ENCODE results near the gene RIMS4. TPM values are rescaled to one million over a fixed set of nuclear protein-coding genes. Genes with fewer than 3 reads are reported as not detected.

Gene RIMS4
- total RNA-seq, 1 donor from 2014 or later = 6.3 TPM

DNA sequence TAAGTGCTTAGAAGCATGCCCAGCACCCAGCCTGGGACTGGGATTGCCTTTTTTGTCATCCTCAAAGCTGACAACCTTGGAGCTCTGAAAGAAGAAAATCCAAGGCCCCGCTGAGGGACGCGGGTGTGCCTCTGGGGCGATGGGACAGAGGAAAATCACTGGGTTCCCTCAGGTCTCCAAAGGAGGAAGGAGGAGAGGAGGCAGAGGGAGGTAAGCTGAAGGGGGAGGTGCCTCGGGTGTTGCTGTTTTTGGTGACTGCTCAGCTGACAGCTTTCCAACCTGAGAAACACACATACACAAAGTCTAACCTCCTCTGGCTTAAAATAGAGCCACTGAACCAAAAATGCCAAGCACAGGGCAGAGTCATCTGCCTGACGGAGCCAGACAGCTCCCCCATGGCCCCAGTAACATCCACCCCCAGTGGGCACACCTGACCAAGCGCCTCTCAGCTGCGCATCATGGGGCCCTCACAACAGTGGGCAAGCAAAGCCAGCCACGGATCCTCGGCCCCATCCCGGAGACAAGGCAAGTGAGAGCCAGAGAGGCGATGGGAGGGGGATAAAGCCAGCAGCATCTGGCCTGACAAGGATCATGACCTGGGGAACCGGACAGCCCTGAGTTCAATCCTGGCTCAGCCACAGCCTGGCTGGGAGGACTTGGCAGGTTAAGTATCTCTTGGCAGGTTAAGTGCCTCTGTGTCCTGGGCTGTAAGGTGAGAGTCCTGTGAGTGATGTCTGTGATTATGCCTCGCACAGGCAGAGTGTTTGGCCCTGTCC, 67.9 kb downstream of the RIMS4 start:
- Mint-ChIP-seq H3K27ac (no peak overlapping the region), H3K4me1 (ENCODE audit: low read depth) (peaks cover 11% of the 10 kb centered on the region), H3K36me3 (ENCODE audit: insufficient read depth) (no peaks in the 10 kb centered on the region), H3K27me3 (peaks cover 54% of the 10 kb centered on the region), H3K4me3 (ENCODE audit: low read depth) (no peak overlapping the region), H3K9me3 (ENCODE audit: low read depth) (no peaks in the 10 kb centered on the region)
- TF ChIP-seq, protein P1, sequence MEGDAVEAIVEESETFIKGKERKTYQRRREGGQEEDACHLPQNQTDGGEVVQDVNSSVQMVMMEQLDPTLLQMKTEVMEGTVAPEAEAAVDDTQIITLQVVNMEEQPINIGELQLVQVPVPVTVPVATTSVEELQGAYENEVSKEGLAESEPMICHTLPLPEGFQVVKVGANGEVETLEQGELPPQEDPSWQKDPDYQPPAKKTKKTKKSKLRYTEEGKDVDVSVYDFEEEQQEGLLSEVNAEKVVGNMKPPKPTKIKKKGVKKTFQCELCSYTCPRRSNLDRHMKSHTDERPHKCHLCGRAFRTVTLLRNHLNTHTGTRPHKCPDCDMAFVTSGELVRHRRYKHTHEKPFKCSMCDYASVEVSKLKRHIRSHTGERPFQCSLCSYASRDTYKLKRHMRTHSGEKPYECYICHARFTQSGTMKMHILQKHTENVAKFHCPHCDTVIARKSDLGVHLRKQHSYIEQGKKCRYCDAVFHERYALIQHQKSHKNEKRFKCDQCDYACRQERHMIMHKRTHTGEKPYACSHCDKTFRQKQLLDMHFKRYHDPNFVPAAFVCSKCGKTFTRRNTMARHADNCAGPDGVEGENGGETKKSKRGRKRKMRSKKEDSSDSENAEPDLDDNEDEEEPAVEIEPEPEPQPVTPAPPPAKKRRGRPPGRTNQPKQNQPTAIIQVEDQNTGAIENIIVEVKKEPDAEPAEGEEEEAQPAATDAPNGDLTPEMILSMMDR (IDR thresholded peaks at IDR 0.05; ENCODE audit: unreplicated experiment) = no peak
- no peak for DNase-seq (ENCODE audit: low spot score, unreplicated experiment)

DNA sequence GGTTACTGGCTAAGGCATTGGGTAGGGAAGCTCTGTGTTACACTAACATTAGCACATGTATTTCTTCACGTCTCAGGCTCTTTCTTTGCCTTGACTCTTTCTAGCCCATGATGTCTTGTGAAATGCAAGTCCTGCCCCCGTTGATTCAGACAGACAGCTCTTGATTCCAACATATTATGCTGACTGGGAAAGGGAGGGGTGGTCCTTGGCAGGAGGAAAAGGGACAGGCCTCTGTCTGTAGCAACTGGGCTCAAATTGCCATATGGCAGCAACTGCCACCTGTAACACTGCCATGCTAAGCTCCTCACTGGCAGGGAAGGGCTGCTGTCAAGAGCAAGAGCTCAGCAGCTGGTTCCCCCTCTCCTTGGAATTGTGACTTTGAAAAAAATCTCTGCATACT, 70.4 kb downstream of the RIMS4 start:
- peaks cover 9% of the 10 kb centered on the region for H3K9me3 Mint-ChIP-seq (ENCODE audit: low read depth)
- H3K36me3 Mint-ChIP-seq (ENCODE audit: insufficient read depth) = peaks cover 1% of the 10 kb centered on the region
- peaks cover 36% of the 10 kb centered on the region for H3K27me3 Mint-ChIP-seq

DNA sequence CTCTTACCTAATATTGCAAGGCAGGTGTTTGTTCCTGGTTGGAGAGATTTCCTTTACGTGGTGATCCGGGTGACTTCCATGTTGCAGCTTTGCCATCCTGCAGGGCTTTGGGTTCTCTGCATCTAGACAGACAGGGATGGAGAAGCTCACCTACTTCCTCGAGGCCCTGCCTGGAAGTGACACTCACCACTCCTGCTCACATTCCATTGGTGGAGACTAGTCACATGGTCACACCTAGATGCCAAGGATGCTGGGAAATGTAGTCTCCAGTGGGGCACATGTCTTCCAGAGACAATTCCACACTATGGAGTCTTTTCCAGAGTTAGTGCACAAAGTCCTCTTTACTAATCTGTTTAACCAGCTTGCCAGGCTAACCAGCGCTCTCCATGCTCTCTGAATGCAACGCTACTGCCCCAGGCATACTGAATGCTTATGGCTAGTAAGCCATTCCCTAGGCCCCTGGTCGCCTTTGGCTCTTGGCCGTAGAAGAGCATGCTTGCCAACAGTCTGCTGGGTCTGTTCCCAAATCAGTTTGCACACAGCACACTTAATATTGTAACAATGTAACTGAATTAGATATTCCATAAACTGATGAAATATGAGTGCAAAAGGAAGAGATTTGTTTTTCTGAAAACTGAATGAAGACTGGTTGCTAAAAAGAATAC, 71.4 kb downstream of the RIMS4 start:
- Mint-ChIP-seq H3K4me3 (ENCODE audit: low read depth) (no peak overlapping the region), H3K27me3 (peaks cover 31% of the 10 kb centered on the region), H3K27ac (no peak overlapping the region), H3K4me1 (ENCODE audit: low read depth) (peaks cover 4% of the 10 kb centered on the region), H3K36me3 (ENCODE audit: insufficient read depth) (peaks cover 1% of the 10 kb centered on the region), H3K9me3 (ENCODE audit: low read depth) (peaks cover 9% of the 10 kb centered on the region)
- DNase-seq (ENCODE audit: low spot score, unreplicated experiment) = no peak
- TF ChIP-seq, protein P1 (IDR thresholded peaks at IDR 0.05; ENCODE audit: unreplicated experiment) = no peak

More for the DNA sequence above, 70.4 kb downstream of the RIMS4 start:
- Mint-ChIP-seq H3K4me1 (ENCODE audit: low read depth) (peaks cover 5% of the 10 kb centered on the region), H3K27ac (no peak overlapping the region), H3K4me3 (ENCODE audit: low read depth) (no peak overlapping the region)
- DNase-seq (ENCODE audit: low spot score, unreplicated experiment) = no peak
- TF ChIP-seq, protein P1 (IDR thresholded peaks at IDR 0.05; ENCODE audit: unreplicated experiment) = no peak

DNA sequence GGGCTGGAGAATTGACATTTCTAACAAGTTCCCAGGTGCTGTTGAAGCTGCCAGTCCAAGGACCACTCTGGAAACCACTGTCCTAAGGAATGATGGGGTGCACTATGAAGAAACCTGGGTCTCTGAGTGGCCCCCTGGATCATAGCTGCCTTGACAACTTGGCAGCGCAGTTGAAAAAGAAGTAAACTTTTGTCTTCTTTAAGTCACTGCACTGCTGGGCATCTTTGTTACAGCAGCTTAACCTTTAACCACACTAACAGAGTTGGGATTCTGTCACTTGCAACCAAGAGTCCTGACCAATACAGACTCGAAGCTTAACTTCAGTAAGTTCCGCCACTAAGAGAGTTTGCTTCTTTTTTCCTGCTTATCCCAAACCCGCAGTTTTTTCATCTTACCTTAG, 73.2 kb downstream of the RIMS4 start:
- Mint-ChIP-seq H3K9me3 (ENCODE audit: low read depth) (peaks cover 9% of the 10 kb centered on the region), H3K27me3 (peaks cover 23% of the 10 kb centered on the region), H3K27ac (no peak overlapping the region), H3K4me3 (ENCODE audit: low read depth) (no peak overlapping the region), H3K4me1 (ENCODE audit: low read depth) (peaks cover 11% of the 10 kb centered on the region), H3K36me3 (ENCODE audit: insufficient read depth) (peaks cover 1% of the 10 kb centered on the region)
- DNase-seq (ENCODE audit: low spot score, unreplicated experiment) = no peak
- TF ChIP-seq, protein P1 (IDR thresholded peaks at IDR 0.05; ENCODE audit: unreplicated experiment) = no peak

DNA sequence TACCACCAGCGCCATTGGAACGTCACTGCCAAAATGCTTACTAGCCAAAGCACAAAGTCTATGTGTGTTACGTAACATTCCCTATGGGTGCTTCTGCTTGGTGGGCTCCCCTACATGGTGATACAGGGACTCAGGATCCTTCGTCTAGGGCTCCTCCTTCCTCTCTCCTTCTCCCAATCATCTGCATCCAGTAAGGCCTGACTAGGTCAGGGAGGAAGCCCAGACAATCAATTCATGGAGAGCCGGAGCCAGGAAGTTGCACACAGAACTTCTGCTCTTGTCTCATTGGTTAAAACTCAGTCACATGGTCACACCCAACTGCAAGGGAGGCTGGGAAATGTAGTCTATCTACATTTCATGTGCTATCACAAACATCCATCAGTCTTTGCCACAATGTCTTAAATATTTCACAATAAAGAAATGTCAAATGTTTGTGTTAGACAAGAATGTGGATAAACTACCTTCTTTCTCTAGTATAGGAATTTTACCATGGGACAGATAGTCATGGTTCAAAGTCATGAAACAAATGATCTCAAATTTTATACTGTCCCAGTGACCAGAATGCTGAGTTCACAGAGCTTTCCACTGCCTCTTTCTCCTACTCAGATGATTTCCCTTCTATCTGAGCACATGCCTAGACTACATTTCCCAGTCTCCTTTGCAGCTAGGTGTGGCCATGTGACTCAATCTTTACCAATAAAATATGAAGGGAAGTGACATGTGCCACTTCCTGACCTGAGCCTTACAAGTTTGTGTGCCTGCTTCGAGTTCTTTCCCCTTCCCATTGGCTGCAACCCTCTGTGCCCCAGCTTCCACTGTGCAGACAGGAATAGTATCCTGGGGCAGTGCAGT, 74.0 kb downstream of the RIMS4 start:
- peaks cover 12% of the 10 kb centered on the region for H3K4me1 Mint-ChIP-seq (ENCODE audit: low read depth)
- peaks cover 9% of the 10 kb centered on the region for H3K9me3 Mint-ChIP-seq (ENCODE audit: low read depth)
- TF ChIP-seq, protein P1 (IDR thresholded peaks at IDR 0.05; ENCODE audit: unreplicated experiment) = no peak
- no peak overlapping the region for H3K4me3 Mint-ChIP-seq (ENCODE audit: low read depth)
- peaks cover 16% of the 10 kb centered on the region for H3K27me3 Mint-ChIP-seq
- H3K27ac Mint-ChIP-seq = no peak overlapping the region
- H3K36me3 Mint-ChIP-seq (ENCODE audit: insufficient read depth) = peaks cover 1% of the 10 kb centered on the region
- DNase-seq (ENCODE audit: low spot score, unreplicated experiment) = no peak
